BJ (cell line): Measurements from ENCODE around the gene R3HDM2. TPM values are rescaled to one million over a fixed set of nuclear protein-coding genes. Genes with fewer than 3 reads are reported as not detected.
A peak's percentile ranks its signal among the peaks of the same experiment; 100 is the strongest.
"Not testable (repeated sequence)": the region's sequence is repeated elsewhere in the genome, so short reads cannot be mapped to it uniquely, and the experiment has no call there.

Source experiments
- CTCF ChIA-PET: fragments of 350-600 bp; formaldehyde crosslinking; extraction: SDS; loops from one replicate; lab custom pipeline; 2021; ENCODE audit warnings: antibody characterized with exemption, inconsistent platforms; lab: Yijun Ruan, JAX
- POLR2A ChIA-PET: fragments of 300-600 bp; sonication (Branson Sonifier 250); formaldehyde crosslinking; extraction: SDS; loops from one replicate; lab custom pipeline; 2021; ENCODE audit warnings: antibody characterized with exemption; lab: Charles Lee
- DNase-seq: peaks from one replicate; pipeline ENCODE4 v3.0.0-alpha.2; 2011; ENCODE audit warnings: low read depth
- H3K27me3 ChIP-seq: 2 replicates; pipeline ENCODE4 v1.6.0; 2011; ENCODE audit warnings: low read length; ENCODE audit not compliant: control insufficient read depth, insufficient read depth
- H3K36me3 ChIP-seq: 2 replicates; pipeline ENCODE4 v1.5.1; 2011; ENCODE audit warnings: low read length; ENCODE audit not compliant: control insufficient read depth, insufficient read depth
- H3K4me3 ChIP-seq: 2 replicates; pipeline ENCODE4 v1.5.1; 2011; ENCODE audit warnings: low read depth, mild to moderate bottlenecking, control low read depth, low read length
- polyA plus RNA-seq: library from polyadenylated mRNA; depleted of rRNA; stranded (reverse); fragments of >200 nt; gene quantifications from 2 replicates; pipeline ENCODE4 v1.2.3, GENCODE V29; 2011
- TF ChIP-seq, protein P1 (sequence below): IDR thresholded peaks from 2 replicates; pipeline ENCODE4 v1.5.1; 2011; ENCODE audit warnings: low read depth, mild to moderate bottlenecking, control low read depth, inconsistent platforms, low read length, moderate library complexity; ENCODE audit not compliant: insufficient read depth

R3HDM2 gene
- polyA plus RNA-seq, 1 experiment, result 27.4 TPM

DNA sequence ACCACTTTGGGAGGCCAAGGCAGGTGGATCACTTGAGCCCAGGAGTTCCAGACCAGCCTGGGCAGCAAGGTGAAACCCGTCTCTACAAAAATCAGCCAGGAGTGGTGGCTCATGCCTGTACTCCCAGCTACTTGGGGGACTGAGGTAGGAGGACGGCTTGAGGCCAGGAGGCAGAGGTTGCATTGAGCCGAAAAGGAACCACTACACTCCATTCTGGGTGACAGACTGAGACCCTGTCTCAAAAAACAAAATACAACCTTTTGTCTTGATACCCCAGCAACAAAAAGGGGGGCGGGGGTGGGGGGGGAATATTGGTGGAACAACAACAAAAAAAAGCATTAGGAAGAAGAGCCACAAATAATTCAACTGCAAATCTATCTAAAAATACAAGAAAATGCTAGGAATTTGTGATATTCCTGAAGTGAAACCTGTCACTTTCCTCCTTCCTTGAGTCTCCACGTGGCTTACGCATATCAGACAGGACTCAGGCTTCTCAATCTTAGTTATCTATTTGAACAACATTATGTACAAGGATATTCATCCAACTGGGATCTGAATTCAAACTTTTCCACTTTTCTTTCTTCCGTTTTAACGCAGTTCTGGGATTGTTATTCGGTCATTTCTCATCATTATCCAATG is 1.3 kb downstream of the R3HDM2 start:
- CTCF ChIA-PET, result interaction anchor here (1.0 to 2.1 kb wide), 2 partner anchors 23 to 29 kb away, joined by 3 to 19 read pairs; no protein-coding TSS in a partner anchor
- DNase-seq, result no peak
- H3K36me3 ChIP-seq, result no peaks in the 10 kb centered on the region; the same call in 1 of the 2 replicates
- POLR2A ChIA-PET, result interaction anchor here (0.6 to 0.8 kb wide), 3 partner anchors 10 to 142 kb away, joined by 3 to 10 read pairs (median 3); no protein-coding TSS in a partner anchor
- TF ChIP-seq, protein P1, sequence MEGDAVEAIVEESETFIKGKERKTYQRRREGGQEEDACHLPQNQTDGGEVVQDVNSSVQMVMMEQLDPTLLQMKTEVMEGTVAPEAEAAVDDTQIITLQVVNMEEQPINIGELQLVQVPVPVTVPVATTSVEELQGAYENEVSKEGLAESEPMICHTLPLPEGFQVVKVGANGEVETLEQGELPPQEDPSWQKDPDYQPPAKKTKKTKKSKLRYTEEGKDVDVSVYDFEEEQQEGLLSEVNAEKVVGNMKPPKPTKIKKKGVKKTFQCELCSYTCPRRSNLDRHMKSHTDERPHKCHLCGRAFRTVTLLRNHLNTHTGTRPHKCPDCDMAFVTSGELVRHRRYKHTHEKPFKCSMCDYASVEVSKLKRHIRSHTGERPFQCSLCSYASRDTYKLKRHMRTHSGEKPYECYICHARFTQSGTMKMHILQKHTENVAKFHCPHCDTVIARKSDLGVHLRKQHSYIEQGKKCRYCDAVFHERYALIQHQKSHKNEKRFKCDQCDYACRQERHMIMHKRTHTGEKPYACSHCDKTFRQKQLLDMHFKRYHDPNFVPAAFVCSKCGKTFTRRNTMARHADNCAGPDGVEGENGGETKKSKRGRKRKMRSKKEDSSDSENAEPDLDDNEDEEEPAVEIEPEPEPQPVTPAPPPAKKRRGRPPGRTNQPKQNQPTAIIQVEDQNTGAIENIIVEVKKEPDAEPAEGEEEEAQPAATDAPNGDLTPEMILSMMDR, result no peak
- H3K4me3 ChIP-seq, result peak overlapping the region; percentile 55
- no peaks in the 10 kb centered on the region; the same call in 1 of the 2 replicates for H3K27me3 ChIP-seq

DNA sequence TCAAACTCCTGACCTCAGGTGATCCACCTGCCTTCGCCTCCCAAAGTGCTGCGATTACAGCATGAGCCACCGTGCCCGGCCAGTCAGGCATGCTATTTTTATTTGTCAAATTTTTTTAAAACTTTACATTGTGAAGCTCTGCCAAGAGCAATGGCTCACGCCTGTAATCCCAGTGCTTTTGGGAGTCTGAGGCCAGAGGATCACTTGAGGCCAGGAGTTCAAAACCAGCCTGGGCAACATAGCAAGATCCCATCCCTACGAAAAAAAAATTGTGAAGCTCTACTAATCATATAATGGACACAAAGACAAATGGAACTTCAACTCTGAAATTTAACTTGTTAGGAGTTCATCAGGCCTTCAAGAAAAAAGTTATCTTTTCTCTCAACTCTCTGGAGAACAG is 1.9 kb downstream of the R3HDM2 start:
- Histone ChIP-seq H3K4me3 (no peak overlapping the region), H3K27me3 (no peaks in the 10 kb centered on the region), H3K36me3 (no peaks in the 10 kb centered on the region; the same call in 1 of the 2 replicates)
- CTCF ChIA-PET, result interaction anchor here (2.1 kb wide), 1 partner anchor 24 kb away, joined by 19 read pairs; no protein-coding TSS in a partner anchor
- TF ChIP-seq, protein P1, result no peak
- no peak for DNase-seq
- POLR2A ChIA-PET, result no interaction called here

DNA sequence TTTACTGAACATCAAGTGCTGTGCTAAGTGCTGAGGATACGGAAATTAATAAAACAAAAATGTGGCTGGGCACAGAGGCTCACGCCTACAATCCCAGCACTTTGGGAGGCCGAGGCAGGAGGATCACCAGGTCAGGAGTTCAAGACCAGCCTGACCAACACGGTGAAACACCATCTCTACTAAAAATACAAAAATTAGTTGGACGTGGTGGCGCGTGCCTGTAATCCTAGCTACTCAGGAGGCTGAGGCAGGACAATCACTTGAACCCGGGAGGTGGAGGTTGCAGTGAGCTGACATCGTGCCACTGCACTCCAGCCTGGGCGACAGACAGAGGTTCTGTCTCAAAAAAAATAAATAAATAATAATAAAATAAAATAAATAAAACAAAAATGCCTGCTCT is 3.9 kb downstream of the R3HDM2 start:
- H3K4me3 ChIP-seq, H3K36me3 ChIP-seq, POLR2A ChIA-PET, DNase-seq, H3K27me3 ChIP-seq: not testable (repeated sequence)
- CTCF ChIA-PET, result interaction anchor here (0.7 kb wide), 1 partner anchor 9 kb away, joined by 3 read pairs; no protein-coding TSS in a partner anchor

DNA sequence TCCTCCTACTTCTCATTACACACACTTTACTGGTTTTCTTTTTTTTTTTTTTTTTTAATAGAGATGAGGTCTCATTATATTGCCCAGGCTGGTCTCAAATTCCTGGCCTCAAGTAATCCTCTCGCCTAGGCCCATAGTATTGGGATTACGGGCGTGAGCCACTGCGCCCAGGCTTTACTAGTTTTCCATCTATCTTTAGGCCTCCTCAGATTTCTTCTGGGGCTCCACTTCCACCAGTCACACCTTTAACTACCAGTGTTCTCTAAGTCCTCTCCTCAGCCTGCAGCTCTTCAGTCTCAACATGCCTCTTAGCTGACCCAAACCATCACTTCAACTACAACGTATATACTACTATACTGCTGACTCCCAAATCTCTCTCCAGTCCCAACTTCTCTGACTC is 10.4 kb downstream of the R3HDM2 start:
- POLR2A ChIA-PET, result no interaction called here
- peaks cover 3% of the 10 kb centered on the region for H3K36me3 ChIP-seq
- CTCF ChIA-PET, result interaction anchor here (1.4 kb wide), 2 partner anchors 10 to 32 kb away, joined by 3 to 4 read pairs; no protein-coding TSS in a partner anchor
- H3K27me3 ChIP-seq, result no peaks in the 10 kb centered on the region
- DNase-seq, result no peak
- TF ChIP-seq, protein P1, result no peak
- H3K4me3 ChIP-seq, result no peak overlapping the region

DNA sequence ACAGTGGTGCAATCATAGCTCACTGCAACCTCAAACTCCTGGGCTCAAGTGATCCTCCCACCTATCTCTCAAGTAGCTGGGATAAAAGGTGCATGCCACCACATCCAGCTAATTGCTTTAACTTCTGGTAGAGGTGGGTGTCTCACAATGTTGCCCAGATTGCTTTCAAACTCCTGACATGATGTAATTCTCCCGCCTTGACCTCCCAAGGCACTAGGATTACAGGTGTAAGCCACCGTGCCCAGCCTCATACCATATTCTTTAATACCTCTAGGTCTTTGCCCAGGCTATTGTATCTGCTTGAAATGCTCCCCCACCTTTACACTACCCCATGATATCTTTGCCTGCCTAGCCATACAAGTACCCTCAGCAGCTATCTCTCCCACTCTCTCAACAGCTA is 11.3 kb downstream of the R3HDM2 start:
- CTCF ChIA-PET, result interaction anchor here (0.9 to 1.7 kb wide), 2 partner anchors 33 to 37 kb away, joined by 3 to 5 read pairs; no protein-coding TSS in a partner anchor

More for the DNA sequence above, 11.3 kb downstream of the R3HDM2 start:
- DNase-seq, result no peak
- H3K4me3 ChIP-seq, result no peak overlapping the region
- no peaks in the 10 kb centered on the region for H3K27me3 ChIP-seq
- H3K36me3 ChIP-seq, result peaks cover 3% of the 10 kb centered on the region
- TF ChIP-seq, protein P1, result no peak
- POLR2A ChIA-PET, result interaction anchor here (0.6 kb wide), 1 partner anchor 11 kb away, joined by 3 read pairs; no protein-coding TSS in a partner anchor
